Lung (tissue), 12 donors: ENCODE data around the gene CYP21A2. TPM values are rescaled to one million over a fixed set of nuclear protein-coding genes. Genes with fewer than 3 reads are reported as not detected.
A peak's percentile ranks its signal among the peaks of the same experiment; 100 is the strongest.
"Not testable (repeated sequence)": the region's sequence is repeated elsewhere in the genome, so short reads cannot be mapped to it uniquely, and the experiment has no call there.

Experiments used
- ATAC-seq: fragments of 200-7000 bp; cut with Tn5 transposase; one replicate; pipeline ENCODE4 v1.9.1; 2020; ENCODE audit warnings: moderate number of reproducible peaks; ENCODE audit not compliant: insufficient read depth, low FRiP score
- DNase-seq, 3 donors: peaks; one replicate each; pipeline ENCODE4 v3.0.0-alpha.2; 2013 to 2017
- H3K27ac ChIP-seq, 2 donors: one replicate each; pipeline ENCODE4 v1.5.1; 2013; ENCODE audit warnings: mild to moderate bottlenecking in 2 of 2, moderate library complexity in 2 of 2, control low read depth in 1 of 2, inconsistent platforms in 1 of 2, low read depth in 1 of 2, low read length in 1 of 2
- H3K27me3 ChIP-seq, 3 donors: one replicate each; pipeline ENCODE4 v1.5.1; 2013; ENCODE audit warnings: low read length in 2 of 3; ENCODE audit not compliant: control insufficient read depth in 3 of 3, insufficient read depth in 3 of 3
- H3K36me3 ChIP-seq, 4 donors: one replicate each; pipeline ENCODE4 v1.5.1; 2013; ENCODE audit warnings: low read length in 4 of 4, mild to moderate bottlenecking in 1 of 4, moderate library complexity in 1 of 4; ENCODE audit not compliant: control insufficient read depth in 4 of 4, insufficient read depth in 4 of 4
- H3K4me1 ChIP-seq, 5 donors: one replicate each; pipeline ENCODE4 v1.5.1; 2013; ENCODE audit warnings: low read length in 5 of 5, mild to moderate bottlenecking in 2 of 5, moderate library complexity in 1 of 5; ENCODE audit not compliant: control insufficient read depth in 5 of 5, insufficient read depth in 5 of 5
- H3K4me3 ChIP-seq: one replicate; pipeline ENCODE4 v1.5.1; 2013; ENCODE audit warnings: mild to moderate bottlenecking, control low read depth, moderate library complexity
- H3K9ac ChIP-seq, 2 donors: one replicate each; pipeline ENCODE4 v1.5.1; 2013; ENCODE audit warnings: low read length in 2 of 2, control low read depth in 1 of 2; ENCODE audit not compliant: insufficient read depth in 1 of 2
- H3K9me3 ChIP-seq, 4 donors: one replicate each; pipeline ENCODE4 v1.5.1; 2013; ENCODE audit warnings: low read length in 3 of 4, mild to moderate bottlenecking in 1 of 4, moderate library complexity in 1 of 4; ENCODE audit not compliant: control insufficient read depth in 4 of 4, insufficient read depth in 3 of 4
- CTCF ChIP-seq: IDR thresholded peaks from 2 replicates; pipeline ENCODE4 v1.5.1; 2012; ENCODE audit warnings: mild to moderate bottlenecking; ENCODE audit errors: control extremely low read depth, extremely low read depth
- WGBS, 2 donors: extraction: QIAGEN DNeasy Blood & Tissue Kit; methylation state at CpG; one replicate each; pipeline ENCODE4 v1.1.7; 2013; 5-methylcytosine and 5-hydroxymethylcytosine counted together
- polyA plus RNA-seq, 2 donors: library from polyadenylated mRNA; stranded (reverse); fragments of 200-250 nt; gene quantifications; one replicate each; pipeline ENCODE4 v1.2.1, GENCODE V29; 2013
- total RNA-seq, 2 donors: library from RNA; depleted of rRNA in 1 of 2; stranded (reverse); fragments of >200 nt in 1 of 2; gene quantifications; one replicate each; pipeline ENCODE4 v1.2.1, GENCODE V29; 2014 to 2021
- donor health status: control.
- donor health status: control.
- donor health status: Bipolar disorder and iron deficiency.
- donor health status: healthy.
- donor health status: DM: yes; HTN: yes; CAD: no.

Gene CYP21A2
- total and polyA plus RNA-seq, 4 donors = 0.43 to 1.9 (median 0.98) TPM

- ATAC-seq, H3K9me3 ChIP-seq, DNase-seq, H3K27me3 ChIP-seq, H3K27ac ChIP-seq, H3K9ac ChIP-seq, H3K36me3 ChIP-seq, H3K4me3 ChIP-seq: not testable (repeated sequence)
- peaks cover 0 to 15% (median 0%) of the 10 kb centered on the region in 5 donors for H3K4me1 ChIP-seq
- WGBS, 2 donors = 92% methylated on average over 7 to 12 of the region's 18 CpGs
These were observed 6.7 kb downstream of the CYP21A2 start for GRCh38 chr6:32044916-32045315.

- no peaks in the 10 kb centered on the region for H3K9me3 ChIP-seq
- no peak overlapping the region for H3K9ac ChIP-seq
- no peak for TF ChIP-seq CTCF
- H3K4me1 ChIP-seq = peaks cover 0 to 15% (median 0%) of the 10 kb centered on the region in 5 donors
- peak overlapping the region; percentile 4 to 17 for H3K27ac ChIP-seq
- DNase-seq (peak; percentile 58 to 70 (median 64)), ATAC-seq (no peak)
- peaks cover 0 to 9% (median 0%) of the 10 kb centered on the region in 4 donors for H3K36me3 ChIP-seq
- H3K4me3 ChIP-seq = no peak overlapping the region
- 79 to 86% methylated on average over 22 of the region's 22 CpGs for WGBS, 2 donors
- H3K27me3 ChIP-seq = peaks cover 0 to 2% (median 0%) of the 10 kb centered on the region in 3 donors
These were observed 7.7 kb downstream of the CYP21A2 start for GRCh38 chr6:32045811-32046449.

GRCh38 chr6:32046450-32047083 is 8.4 kb downstream of the CYP21A2 start:
- H3K9ac ChIP-seq = no peak overlapping the region
- no peak overlapping the region for H3K4me3 ChIP-seq
- TF ChIP-seq CTCF = no peak
- peaks cover 0 to 9% (median 0%) of the 10 kb centered on the region in 4 donors for H3K36me3 ChIP-seq
- peaks cover 0 to 6% (median 0%) of the 10 kb centered on the region in 3 donors for H3K27me3 ChIP-seq
- peak; percentile 85 to 91 (median 88) for DNase-seq
- H3K9me3 ChIP-seq = no peaks in the 10 kb centered on the region
- 47 to 60% methylated on average over 13 to 14 of the region's 14 CpGs for WGBS, 2 donors
- ATAC-seq = no peak
- peaks cover 0 to 15% (median 0%) of the 10 kb centered on the region in 5 donors for H3K4me1 ChIP-seq
- peak overlapping the region; percentile 4 for H3K27ac ChIP-seq

GRCh38 chr6:32047084-32047478 is 8.9 kb downstream of the CYP21A2 start:
- H3K36me3 ChIP-seq = peaks cover 0 to 9% (median 0%) of the 10 kb centered on the region in 4 donors
- H3K9ac ChIP-seq = no peak overlapping the region
- peaks cover 0 to 15% (median 0%) of the 10 kb centered on the region in 5 donors for H3K4me1 ChIP-seq
- DNase-seq = peak in 2 of 3 donors; percentile 33 to 41
- H3K9me3 ChIP-seq = no peaks in the 10 kb centered on the region
- no peak overlapping the region for H3K4me3 ChIP-seq
- WGBS, 2 donors = 65 to 85% methylated on average over 11 of the region's 11 CpGs
- peak overlapping the region; percentile 30 to 58 for H3K27ac ChIP-seq
- TF ChIP-seq CTCF = no peak
- ATAC-seq = peak; percentile 12
- peaks cover 0 to 6% (median 0%) of the 10 kb centered on the region in 3 donors for H3K27me3 ChIP-seq
